ENCODE data around the gene GLB1L2. TPM values are rescaled to one million over a fixed set of nuclear protein-coding genes. Genes with fewer than 3 reads are reported as not detected.

GLB1L2 gene
- polyA plus RNA-seq, 1 experiment: 0.11 TPM

GRCh38 chr11:134358165-134358855 is 26.5 kb downstream of the GLB1L2 start:
- DNase-seq (ENCODE audit: low read depth, low spot score): no peak
- no peak for TF ChIP-seq CTCF (IDR thresholded peaks at IDR 0.05; ENCODE audit: low read depth, low read length)

GRCh38 chr11:134358856-134359490 is 27.2 kb downstream of the GLB1L2 start:
- ChIA-PET POLR2A (no interaction called here), CTCF (interaction anchor here (0.5 kb wide), 1 partner anchor 1453 kb away, joined by 3 read pairs; no protein-coding TSS in a partner anchor)
- Histone ChIP-seq H3K4me3 (ENCODE audit: low read depth, low read length) (no peak overlapping the region), H3K27ac (ENCODE audit: low read depth, low read length) (no peak overlapping the region), H3K9me3 (ENCODE audit: control insufficient read depth, insufficient read depth, low read length) (peaks cover 8% of the 10 kb centered on the region; the same call in 1 of the 2 replicates), H3K27me3 (ENCODE audit: control insufficient read depth, insufficient read depth, low read length) (no peaks in the 10 kb centered on the region)
- no peak for TF ChIP-seq CTCF (IDR thresholded peaks at IDR 0.05; ENCODE audit: low read depth, low read length)
- DNase-seq (ENCODE audit: low read depth, low spot score): no peak

More at GRCh38 chr11:134358165-134358855, 26.5 kb downstream of the GLB1L2 start:
- no peak overlapping the region for H3K4me3 ChIP-seq (ENCODE audit: low read depth, low read length)
- H3K27ac ChIP-seq (ENCODE audit: low read depth, low read length): no peak overlapping the region
- POLR2A ChIA-PET: no interaction called here
- peaks cover 8% of the 10 kb centered on the region; the same call in 1 of the 2 replicates for H3K9me3 ChIP-seq (ENCODE audit: control insufficient read depth, insufficient read depth, low read length)
- no peaks in the 10 kb centered on the region for H3K27me3 ChIP-seq (ENCODE audit: control insufficient read depth, insufficient read depth, low read length)
- CTCF ChIA-PET: no interaction called here

- ChIA-PET POLR2A (no interaction called here), CTCF (no interaction called here)
- no peak for DNase-seq (ENCODE audit: low read depth, low spot score)
- Histone ChIP-seq H3K9me3 (ENCODE audit: control insufficient read depth, insufficient read depth, low read length) (peaks cover 8% of the 10 kb centered on the region; the same call in 1 of the 2 replicates), H3K4me3 (ENCODE audit: low read depth, low read length) (no peak overlapping the region), H3K27me3 (ENCODE audit: control insufficient read depth, insufficient read depth, low read length) (no peaks in the 10 kb centered on the region), H3K27ac (ENCODE audit: low read depth, low read length) (no peak overlapping the region)
- TF ChIP-seq CTCF (IDR thresholded peaks at IDR 0.05; ENCODE audit: low read depth, low read length): no peak
These were observed 27.9 kb downstream of the GLB1L2 start for GRCh38 chr11:134359646-134360045.

GRCh38 chr11:134360050-134360835 is 28.5 kb downstream of the GLB1L2 start:
- CTCF ChIA-PET: no interaction called here
- H3K27ac ChIP-seq (ENCODE audit: low read depth, low read length): no peak overlapping the region
- POLR2A ChIA-PET: no interaction called here
- DNase-seq (ENCODE audit: low read depth, low spot score): no peak
- H3K4me3 ChIP-seq (ENCODE audit: low read depth, low read length): no peak overlapping the region
- H3K27me3 ChIP-seq (ENCODE audit: control insufficient read depth, insufficient read depth, low read length): no peaks in the 10 kb centered on the region
- peaks cover 13% of the 10 kb centered on the region; the same call in 1 of the 2 replicates for H3K9me3 ChIP-seq (ENCODE audit: control insufficient read depth, insufficient read depth, low read length)
- TF ChIP-seq CTCF (IDR thresholded peaks at IDR 0.05; ENCODE audit: low read depth, low read length): peak; percentile 67
